GM12873 (cell line): Measurements from ENCODE around the gene BCL11B.
A peak's percentile ranks its signal among the peaks of the same experiment; 100 is the strongest.

ENCODE experiments used
- TF ChIP-seq, protein P1 (sequence below): IDR thresholded peaks from 2 replicates; pipeline ENCODE4 v1.5.1; 2012; ENCODE audit warnings: low read depth, mild to moderate bottlenecking, moderate library complexity, low read length, control low read depth; ENCODE audit not compliant: insufficient read depth; ENCODE audit errors: missing control alignments

BCL11B gene

DNA sequence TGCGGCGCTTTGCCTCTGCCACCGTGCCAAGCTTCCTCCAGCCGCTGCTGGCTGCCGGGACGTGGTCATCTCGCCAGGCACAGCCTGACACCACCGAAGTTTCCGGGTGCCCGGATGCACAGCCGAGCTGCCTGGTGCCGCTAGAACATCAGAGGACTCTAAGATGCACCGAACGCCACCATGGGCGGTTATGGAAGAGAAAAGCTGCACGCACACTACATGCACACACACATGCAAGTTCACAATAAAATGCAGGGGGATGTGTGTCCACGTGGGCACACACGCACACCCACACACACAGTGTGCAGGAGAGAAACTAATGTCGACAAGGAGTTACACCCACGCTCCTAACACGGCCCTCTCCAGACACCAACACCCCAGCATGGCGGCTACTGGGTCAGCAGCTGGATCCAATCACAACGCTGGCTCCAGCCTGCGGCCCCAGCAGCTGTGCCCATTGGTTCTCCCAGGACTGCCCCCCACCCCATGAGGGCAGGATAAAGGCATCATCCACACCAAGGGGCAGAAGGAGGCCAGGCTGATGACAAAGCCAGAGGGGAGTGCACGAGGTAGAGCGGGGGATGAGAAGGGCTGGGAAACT is 82.7 kb downstream of the BCL11B start:
- TF ChIP-seq, protein P1, sequence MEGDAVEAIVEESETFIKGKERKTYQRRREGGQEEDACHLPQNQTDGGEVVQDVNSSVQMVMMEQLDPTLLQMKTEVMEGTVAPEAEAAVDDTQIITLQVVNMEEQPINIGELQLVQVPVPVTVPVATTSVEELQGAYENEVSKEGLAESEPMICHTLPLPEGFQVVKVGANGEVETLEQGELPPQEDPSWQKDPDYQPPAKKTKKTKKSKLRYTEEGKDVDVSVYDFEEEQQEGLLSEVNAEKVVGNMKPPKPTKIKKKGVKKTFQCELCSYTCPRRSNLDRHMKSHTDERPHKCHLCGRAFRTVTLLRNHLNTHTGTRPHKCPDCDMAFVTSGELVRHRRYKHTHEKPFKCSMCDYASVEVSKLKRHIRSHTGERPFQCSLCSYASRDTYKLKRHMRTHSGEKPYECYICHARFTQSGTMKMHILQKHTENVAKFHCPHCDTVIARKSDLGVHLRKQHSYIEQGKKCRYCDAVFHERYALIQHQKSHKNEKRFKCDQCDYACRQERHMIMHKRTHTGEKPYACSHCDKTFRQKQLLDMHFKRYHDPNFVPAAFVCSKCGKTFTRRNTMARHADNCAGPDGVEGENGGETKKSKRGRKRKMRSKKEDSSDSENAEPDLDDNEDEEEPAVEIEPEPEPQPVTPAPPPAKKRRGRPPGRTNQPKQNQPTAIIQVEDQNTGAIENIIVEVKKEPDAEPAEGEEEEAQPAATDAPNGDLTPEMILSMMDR, result no peak

DNA sequence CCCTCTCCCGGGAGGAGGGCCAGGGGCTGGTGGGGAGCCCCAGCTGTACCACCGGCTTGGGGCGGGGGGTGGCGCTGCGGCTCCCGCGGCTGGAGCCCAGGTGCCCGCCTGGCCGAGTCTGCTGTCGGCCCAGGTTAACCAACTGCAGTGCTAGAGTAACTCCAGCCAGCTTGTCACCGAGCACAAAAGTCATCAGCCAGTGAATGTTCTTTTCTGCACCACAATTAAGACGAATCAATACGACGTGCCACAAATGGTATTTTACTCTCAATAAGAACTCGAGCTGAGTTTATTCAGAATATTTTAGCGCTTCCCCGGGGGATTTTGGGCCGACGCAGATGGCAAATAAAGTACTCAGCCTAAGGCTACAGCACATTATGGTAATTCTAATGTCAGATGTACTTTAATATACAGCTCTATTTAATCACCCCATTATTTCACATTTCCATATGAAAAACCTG is 83.2 kb downstream of the BCL11B start:
- TF ChIP-seq, protein P1, result peak; percentile 5

DNA sequence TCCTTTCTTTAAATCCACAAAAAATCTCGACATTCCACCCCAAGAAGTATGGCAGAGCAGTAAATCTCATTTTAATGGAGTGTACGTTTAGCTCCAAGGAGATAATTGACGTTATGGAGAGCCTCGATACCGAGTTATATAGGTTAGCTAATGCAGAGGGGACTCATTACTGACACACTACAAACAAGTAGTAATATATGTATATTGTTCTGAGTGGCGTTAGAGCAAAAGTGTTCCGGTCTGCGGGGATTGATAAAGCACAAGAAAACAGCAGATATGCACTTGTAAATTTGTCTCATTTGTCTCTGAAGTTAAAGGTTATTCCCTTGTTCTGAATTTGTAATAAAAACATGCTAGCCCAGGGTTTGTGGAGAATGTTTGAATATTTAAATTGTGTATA is 84.1 kb downstream of the BCL11B start:
- TF ChIP-seq, protein P1, result no peak

DNA sequence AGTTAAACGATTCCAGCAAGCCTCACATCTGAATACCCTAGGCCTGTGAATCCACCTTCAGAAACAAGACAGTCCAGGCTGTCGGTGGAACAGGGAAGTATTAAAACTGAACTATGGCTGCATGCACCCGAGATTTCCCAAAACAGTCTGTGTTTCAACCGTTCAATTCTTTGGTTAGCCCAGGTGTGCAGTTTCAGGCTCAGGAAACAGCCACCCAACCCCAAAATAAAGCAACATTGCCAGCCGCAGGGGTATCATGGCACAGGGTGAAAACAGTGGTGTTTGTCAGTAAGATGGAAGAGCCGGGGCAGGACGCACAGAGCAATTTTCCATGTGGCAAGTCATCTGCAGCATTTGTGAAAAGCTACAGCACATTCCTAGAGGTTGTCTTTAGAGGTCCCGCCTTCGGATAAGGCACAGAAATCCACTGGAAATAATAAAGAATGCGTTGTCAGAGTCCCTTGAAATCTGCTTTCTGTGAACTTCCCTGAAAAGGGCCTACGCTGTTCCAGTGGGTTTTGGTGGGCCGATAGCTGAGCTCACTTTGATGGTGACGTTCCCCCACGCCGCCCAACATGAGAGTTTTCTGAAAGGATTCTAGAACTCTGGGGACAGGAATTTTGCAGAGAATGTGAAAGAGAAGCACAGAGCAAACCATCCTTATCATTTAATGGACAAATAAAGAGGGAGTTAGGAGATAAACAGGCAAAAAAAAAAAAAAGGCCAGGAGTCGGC is 84.9 kb downstream of the BCL11B start:
- TF ChIP-seq, protein P1, result no peak

DNA sequence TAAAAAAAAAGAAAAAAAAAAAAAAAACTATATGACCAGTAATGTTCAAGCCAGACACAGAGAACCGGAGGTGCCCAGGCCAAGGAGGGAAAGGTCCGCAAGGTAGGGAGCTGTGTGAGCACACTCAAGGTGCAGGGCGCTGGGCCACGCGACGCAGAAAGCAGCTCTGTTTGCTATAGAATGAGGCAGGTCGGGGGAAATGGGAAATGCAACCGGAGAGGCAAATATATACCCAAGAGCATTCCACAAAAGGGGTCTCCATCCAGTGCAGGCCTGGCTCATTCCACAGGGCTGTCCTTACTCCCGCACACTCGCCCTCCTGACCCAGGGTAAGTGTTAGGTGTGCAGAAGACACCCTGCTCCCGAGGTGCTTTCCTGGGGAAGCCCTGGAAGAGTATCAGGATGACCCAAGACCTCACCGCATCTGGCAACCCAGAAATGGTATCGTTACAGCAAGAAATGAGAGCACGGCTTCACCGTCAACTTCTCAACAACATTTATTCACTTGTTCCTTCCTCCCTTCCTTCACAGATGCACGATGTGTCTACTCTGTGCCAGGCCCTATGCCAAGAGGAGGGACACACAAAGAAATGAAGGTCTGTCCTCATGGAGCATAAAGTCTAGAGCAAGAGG is 86.4 kb downstream of the BCL11B start:
- TF ChIP-seq, protein P1, result no peak

DNA sequence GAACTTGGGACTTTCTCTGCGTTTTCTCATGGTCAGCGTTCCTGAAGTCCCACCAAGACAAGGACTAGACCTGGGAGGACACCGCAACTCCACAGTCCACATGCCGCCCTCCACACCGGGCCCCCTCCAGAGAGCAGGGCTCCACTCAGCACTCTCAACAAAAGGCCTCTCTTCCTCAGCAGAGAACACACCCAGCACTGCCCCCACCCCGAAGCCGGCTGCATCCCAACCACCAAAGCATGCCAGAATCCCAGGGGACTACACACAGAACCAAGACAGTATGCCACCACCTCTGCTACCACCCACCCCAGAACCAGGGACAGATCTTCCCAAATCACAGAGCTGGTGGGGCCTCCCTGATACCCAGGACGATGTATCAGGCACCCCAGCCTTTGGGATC is 88.3 kb downstream of the BCL11B start:
- TF ChIP-seq, protein P1, result no peak

DNA sequence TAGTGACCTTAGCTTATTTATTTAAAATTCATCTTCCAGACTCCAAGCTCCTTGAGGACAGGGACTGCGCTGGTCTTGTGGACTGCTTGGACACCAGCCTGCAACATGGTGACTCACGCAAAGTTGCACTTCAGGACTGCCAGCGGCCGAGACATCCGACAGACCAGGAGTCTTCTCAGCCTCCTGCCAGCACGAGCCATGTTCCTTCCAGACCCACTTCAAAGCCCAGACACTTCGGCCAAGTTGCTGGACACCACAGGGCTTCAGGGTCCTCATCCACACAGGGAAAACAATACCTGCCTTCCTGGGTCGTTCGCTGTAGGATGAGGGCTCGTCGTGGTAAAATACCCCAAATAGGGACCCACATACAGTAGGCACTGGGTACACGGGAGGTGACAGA is 88.7 kb downstream of the BCL11B start:
- TF ChIP-seq, protein P1, result no peak
